NK-92 (cell line): ENCODE measurements around the gene WDR35.

ENCODE experiments used
- DNase-seq: peaks from one replicate; lab custom pipeline; 2025; ENCODE audit not compliant: unreplicated experiment; lab: John Stamatoyannopoulos, UW

WDR35 gene

GRCh38 chr2:19989667-19990415 lies at the start of gene WDR35:
WDR35 (minus strand) TSS chr2:19990105; CDS start chr2:19990015, 90 bp downstream.
- DNase-seq: peak; percentile 16

DNA sequence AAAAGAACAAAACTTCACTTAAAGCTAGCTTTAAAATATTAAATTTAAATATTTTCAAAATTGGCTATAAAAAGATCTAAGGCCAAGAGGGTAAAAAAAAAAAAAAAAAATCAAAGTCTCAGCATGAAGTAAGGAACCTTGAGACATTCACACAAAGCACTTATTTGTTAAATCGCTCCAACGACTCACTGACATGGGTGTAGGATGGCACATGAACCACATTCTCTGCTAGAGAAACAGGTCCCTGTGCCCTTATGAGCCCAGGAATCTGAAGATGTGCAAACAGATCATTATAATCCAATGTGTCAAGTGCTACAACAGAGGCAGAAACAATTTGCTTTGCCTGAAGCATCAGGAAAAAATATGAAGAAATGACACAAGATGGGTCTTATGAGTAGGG lies 47.8 kb upstream of the WDR35 start:
- DNase-seq: no peak

DNA sequence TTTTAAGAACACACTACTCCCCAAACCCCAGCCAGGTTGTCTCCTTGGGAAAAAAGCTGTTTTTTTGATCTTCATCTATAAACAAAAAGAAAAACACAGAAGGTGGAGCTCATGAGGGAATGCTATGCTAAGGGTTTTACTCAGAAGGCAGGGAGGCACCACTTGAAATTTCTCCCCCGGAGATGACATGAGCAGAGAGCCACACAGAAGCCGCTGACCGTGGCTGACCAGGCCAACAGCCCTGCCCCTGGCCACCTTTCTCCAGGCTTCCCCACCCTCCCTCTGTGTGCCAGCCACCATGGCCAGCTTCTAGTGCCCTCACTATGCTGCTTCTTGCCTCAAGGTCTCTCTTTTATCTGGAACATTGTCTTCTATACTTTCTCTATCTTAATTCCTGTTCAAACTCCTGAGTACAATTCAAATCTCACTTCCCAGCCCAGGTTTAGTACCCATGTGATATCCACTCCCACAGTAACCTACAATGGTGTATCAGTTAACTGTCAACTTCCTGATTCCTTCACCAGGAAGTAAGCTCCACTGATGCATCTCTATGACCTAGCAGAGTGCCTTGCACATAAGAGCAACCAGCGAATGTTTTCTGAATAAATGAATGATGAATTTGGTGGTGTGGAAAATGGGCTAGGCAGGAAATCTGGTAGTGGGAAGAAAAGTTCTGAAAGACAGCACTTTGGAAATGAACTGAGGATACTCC lies 46.2 kb upstream of the WDR35 start:
- no peak for DNase-seq

DNA sequence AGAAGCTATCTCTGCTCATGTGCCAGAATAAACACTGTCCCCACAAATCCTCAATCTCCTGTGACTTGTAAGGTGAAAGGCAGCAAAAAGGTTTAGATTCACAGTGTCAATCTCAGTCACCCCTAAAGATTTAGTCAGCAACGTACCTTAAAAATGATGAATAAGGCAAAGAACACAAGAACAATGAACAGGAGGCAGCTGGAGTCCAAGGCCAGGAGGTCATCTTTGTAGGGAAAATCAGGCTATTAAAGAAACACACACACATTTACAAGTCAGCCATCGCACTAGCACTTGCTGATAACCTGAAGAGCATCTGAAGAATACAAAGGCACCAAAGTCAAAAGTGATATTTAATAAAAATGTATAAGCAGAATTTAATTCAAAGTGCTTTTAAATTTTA lies 44.9 kb upstream of the WDR35 start:
- DNase-seq: no peak

DNA sequence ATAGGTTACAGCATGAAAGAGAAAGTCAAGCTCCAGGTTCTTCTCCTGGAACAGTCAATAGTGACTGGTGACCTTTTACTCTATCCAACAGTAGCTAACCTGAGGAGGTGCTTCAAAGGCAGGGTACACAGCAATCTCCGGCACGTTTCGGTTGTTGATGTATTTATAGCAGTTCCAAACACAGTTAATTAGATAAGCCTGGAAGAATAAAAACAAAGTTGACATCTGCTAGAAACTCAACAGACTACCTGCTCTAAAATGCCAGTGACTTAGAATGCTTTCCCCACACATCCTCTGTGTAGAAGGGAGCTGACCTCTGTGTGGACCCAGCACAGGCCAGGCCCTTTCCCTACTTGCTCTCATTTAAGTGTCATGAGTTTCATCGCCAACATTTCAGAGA lies 44.3 kb upstream of the WDR35 start:
- no peak for DNase-seq

- DNase-seq: no peak
These were observed 43.4 kb upstream of the WDR35 start for GRCh38 chr2:20033322-20033721.

- no peak for DNase-seq
These were observed 40.3 kb upstream of the WDR35 start for GRCh38 chr2:20030224-20030623.

GRCh38 chr2:20027705-20028434 lies 38.0 kb upstream of the WDR35 start:
- DNase-seq: no peak

DNA sequence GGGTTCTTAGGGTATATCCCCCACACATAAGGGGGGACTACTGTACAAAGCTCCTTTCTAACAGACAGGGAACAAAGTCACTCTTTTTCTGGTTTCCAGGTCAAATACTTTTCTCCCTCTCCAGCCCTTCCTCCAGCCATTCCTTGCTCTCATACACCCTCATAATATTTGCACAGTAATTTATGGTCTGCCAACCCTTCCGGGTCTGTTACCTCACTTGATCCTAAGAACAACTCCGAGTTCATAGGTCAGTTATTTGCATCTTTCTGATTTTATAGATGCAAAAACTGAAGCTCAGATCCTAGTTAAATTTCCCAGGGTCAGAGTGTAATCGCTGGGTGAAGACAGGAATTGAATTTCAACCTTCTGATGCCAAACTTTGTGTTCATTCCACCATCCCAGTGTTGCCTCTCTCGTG lies 37.4 kb upstream of the WDR35 start:
- no peak for DNase-seq

DNA sequence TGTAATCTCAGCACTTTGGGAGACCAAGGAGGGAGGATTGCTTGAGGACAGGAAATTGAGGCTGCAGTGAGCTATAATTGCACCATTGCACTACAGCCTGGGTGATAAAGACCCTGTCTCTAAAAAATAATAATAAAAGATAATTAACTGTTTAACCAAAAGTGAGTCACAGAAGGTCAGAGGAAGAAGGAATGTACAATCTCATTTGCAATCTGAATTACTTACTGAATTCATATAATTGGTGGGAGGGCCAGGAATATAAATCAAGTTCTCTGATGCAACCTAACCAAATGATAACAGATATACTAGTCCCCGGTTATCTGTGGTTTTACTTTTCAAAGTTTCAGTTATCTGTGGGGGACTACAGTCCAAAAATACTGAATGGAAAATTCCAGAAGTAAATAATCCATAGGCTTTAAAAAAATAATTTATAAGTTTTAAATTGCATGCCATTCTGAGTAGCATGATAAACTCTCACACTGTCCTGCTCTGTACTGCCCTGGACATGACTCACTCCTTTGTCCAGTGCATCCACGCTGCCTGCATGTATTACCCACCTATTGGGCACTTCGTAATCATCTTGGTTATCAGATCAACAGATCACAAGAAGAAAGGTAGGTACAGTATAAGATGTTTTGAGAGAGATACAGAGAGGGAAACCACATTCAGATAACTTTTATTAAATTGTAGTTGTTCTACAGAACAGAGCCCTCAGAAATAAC lies 35.3 kb upstream of the WDR35 start:
- DNase-seq: no peak

GRCh38 chr2:20023688-20024087 lies 33.8 kb upstream of the WDR35 start:
- no peak for DNase-seq

DNA sequence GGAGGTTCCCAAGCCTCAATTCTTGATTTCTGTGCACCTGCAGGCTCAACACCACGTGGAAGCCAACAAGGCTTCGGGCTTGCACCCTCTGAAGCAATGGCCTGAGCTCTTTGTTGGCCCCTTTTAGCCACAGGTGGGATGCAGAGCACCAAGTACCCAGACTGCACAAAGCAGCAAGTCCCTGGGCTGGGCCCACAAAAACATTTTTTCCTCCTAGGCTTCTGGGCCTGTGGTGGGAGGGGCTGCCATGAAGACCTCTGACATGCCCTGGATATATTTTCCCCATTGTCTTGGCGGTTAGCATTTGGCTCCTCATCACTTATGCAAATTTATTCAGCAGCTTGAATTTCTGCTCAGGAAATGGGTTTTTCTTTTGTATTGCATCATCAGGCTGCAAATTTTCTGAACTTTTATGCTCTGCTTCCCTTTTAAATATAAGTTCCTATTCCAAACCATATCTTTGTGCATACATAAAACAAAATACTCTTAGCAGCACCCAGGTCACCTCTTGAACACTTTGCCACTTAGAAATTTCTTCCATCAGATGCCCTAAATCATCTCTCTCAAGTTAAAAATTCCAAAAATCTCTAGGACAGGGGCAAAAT lies 31.6 kb upstream of the WDR35 start:
- no peak for DNase-seq

- no peak for DNase-seq
These were observed 29.8 kb upstream of the WDR35 start for GRCh38 chr2:20019747-20020146.

DNA sequence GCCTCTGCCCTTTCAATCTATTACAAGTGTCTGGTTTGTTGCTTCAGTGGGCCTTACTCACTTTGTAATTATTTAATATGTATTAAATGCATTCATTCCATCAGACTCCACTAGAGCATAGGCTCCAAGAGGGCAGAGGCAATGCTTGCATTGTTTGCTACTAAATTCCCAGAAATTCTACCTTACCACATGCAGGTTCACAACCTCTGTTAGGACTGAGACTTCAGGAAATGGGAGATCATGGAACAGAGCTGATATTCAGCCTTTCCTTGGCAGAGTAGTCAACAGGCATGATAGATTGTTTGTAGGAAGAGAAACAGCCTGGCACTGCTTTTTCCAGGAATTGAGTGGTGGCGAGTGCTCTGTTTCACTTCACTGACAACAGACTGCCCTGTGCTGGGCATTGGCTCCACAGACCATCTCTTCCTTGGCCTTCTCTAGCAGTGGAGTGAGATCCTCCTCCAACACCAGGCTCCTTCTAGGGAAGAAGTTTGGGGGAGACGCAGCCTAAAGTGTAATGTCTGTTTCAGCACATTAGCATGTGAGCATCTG lies 28.8 kb upstream of the WDR35 start:
- DNase-seq: no peak

DNA sequence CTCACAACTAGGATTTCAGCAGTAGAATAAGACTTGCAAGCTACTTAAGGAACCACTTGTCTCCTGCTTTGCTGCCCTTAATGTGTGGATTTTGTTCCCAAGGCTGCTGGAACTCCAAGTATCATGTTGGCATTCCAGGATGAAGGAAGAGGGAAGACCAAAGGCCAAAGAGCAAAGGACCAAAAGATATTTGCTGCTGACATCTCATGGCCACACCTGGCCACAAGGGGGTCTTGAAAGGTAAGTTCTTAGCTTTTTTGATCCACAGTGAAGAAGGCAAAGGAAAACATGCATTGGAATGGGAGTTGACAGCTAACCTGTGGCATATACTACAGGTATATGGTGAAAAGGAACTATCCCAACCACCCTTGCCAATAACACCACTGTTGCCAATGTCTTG lies 26.4 kb upstream of the WDR35 start:
- DNase-seq: no peak

DNA sequence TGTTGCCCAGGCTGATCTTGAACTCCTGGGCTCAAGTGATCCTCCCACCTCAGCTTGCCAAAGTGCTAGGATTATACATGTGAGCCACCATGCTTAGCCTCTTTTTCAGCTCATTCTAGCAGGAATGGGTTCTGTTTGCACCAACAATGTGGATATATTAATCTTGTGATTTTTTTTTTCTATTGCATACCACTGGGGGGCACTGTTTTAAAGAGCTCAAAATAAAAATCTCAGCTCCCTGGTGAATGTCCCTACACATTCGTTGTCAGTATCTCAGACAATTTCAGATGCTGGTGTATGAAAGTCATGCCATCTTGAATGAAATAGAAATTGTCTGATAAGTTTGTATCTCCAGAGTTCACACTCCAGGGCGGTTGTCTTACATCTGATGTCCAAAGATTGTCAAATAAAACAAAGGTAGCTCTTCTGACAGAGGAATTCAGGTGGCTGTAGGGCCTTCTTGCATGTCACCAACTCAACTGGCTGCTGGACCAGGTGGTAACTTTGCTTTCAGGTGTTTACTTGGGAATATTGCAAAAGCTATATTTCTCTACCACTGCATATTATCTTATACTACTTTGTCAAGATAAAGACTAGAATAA lies 25.7 kb upstream of the WDR35 start:
- no peak for DNase-seq

DNA sequence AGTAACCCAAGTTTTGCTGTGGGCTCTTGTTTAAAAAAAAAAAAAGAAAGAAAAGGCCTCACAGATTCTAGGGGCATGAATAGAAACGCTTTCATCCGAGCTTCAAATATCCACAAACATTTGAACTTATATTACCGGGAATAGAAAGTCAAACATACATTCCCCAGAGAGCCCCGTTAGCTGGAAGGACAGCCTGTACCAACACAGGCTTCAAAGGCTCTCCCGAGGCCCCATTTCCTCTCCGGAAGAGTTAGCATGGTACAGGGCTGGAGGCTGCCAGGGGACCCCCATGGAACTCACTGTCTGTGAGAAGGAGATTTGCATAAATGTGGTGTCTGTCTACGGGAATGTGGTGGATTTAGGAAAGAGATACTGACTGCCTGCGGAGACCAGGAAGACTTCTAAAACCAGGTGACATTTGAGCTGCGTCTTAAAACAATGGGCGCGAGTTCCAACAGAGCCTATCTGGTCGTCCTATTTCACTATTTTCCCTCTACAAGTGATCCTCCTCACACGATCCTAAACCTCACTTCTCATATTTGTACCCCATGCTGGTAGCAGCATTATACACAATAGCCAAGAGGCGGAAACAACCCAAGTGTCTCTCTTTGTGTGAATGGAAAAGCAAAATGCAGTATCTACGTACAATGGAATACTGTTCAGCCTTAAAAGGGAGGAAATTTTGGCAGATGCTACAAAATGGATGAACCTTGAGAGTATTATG lies 23.4 kb upstream of the WDR35 start:
- DNase-seq: no peak

DNA sequence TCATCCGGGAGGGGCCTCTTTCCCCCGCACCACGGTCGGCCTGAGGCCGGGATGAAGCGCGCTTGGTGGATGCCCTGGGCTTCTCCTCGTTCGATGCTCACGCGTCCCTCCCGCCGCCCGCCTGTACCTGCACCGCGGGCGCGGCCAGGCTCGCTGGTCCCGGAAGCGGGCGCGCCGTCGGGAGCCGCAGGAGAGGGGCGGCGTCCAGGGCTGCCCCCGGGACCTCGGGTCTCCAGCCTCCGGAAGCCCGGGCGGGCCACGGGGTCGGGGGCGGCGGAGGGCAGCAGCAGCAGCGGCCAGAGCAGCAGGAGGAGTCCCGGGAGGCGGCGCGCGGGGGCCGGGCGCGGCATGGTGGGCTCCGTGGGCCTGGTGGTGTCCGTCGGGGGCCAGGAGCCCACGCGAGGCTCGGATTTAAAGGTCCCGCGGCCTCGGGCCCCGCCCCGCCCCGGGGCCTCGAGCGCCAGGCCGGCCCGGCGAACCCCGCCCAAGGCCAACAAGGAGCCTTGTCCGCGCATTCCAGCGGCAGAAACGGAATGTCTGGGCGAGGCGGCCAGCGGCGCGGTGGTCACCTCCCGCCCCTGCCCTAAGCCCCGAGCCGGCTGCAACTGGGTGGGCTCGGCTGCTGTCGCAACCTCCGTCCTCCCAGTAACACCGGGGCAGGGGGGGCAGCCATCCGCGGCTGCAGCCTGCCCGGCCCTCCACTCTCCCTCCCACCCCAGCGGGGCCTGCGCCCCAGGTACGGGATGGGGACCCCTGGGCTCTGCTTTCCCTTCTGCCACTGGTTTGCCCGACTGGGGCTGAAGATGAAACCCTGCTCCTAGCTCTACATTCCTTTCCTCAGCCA lies 22.6 kb upstream of the WDR35 start, which contains the start of gene MATN3:
MATN3 (minus strand) TSS at position 387 of the 844 bp plus-strand sequence; CDS start at position 350, 37 bp downstream.
- no peak for DNase-seq

DNA sequence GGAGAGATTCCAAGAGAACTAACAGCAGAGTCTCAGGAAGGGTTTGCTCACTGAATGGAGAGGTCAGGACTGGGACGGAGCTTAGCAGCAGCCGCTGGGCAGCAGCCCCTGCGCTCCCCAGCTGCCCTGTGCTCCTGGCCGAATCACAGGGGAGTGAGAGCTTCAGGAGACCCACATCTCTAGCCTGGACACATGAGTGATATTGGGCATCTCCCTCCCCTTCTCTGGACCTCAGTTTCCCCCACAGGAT lies 22.1 kb upstream of the WDR35 start:
- DNase-seq: no peak
